Stimulated activated CD8-positive, alpha-beta memory T cell treated with anti-CD3 and anti-CD28 coated beads, Interleukin-7, amount 100 ng/mL, for 48 hours (primary cell): ENCODE data around the gene DUS3L.

Experiments used
- DNase-seq, 2 donors: peaks; one replicate each; pipeline ENCODE4 v3.0.0-alpha.2; 2020; ENCODE audit warnings: low read depth in 1 of 2; ENCODE audit errors: extremely low read depth in 1 of 2

DUS3L gene

GRCh38 chr19:5790559-5791520 lies at the start of gene DUS3L:
TSS of gene DUS3L (minus strand) at chr19:5791163. CDS start at chr19:5791141, 22 bp downstream.
- peak; percentile 89 to 96 for DNase-seq

- no peak for DNase-seq
Observed at GRCh38 chr19:5839065-5840017, 48.4 kb upstream of the DUS3L start, which contains the start of gene FUT6. TSS of gene FUT6 (minus strand) at chr19:5839702. CDS start at chr19:5832567, 7,135 bp downstream.

GRCh38 chr19:5838353-5839064 lies 47.5 kb upstream of the DUS3L start:
- DNase-seq, result no peak

GRCh38 chr19:5837761-5838352 lies 46.9 kb upstream of the DUS3L start:
- DNase-seq, result no peak

DNA sequence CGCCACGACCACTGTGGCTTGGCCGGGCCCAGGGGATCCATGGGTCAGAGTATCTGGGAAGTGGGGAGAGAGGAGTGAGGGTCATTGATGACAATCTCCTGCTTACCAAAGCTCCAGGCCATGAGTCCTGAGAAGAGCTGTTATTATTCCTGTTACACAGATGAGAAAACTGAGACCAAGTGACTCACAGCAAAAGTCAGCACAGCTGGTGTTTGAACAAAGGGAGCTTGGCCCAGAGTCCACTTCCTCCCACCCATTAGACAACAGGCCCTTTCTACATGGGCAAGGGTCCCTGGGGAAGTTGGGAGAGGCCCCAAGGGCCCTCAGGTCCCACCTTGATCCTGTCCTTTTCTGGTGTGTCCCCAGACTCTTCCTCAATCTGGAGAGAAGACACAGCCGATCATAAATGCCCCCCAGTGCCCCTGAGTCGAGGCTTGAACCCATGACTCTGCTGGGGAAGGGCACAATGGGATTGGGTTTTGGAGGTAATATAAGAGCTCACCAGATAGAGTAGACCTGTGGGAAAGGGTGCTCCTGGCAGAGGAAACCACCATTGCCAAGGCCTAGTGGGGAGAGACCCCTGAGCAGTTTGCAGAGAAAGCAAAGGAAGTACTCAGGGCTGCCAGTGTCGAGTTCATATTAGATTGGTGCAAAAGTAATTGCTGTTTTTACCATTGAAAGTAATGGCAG lies 41.7 kb upstream of the DUS3L start:
- DNase-seq, result no peak

DNA sequence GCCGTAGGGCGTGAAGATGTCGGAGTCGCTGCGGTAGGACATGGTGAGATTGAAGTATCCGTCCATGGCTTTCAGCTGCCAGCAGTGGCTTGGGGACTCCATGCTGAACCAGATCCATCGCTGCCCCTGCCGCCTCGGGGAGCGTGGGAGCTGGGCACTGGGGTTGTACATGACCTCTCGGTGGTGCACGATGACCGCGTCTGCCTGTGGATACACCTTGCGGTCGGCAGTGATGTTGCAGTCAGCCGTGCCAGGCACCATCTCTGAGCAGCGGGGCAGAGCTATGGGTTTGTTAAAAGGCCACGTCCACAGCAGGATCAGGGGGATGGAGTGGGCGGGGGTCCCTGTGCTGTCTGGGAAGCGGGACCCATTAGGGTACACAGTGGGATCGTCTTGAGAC lies 41.1 kb upstream of the DUS3L start:
- no peak for DNase-seq

GRCh38 chr19:5831159-5831558 lies 40.2 kb upstream of the DUS3L start:
- no peak for DNase-seq

- DNase-seq, result no peak
Observed at GRCh38 chr19:5829567-5830310, 38.8 kb upstream of the DUS3L start.

DNA sequence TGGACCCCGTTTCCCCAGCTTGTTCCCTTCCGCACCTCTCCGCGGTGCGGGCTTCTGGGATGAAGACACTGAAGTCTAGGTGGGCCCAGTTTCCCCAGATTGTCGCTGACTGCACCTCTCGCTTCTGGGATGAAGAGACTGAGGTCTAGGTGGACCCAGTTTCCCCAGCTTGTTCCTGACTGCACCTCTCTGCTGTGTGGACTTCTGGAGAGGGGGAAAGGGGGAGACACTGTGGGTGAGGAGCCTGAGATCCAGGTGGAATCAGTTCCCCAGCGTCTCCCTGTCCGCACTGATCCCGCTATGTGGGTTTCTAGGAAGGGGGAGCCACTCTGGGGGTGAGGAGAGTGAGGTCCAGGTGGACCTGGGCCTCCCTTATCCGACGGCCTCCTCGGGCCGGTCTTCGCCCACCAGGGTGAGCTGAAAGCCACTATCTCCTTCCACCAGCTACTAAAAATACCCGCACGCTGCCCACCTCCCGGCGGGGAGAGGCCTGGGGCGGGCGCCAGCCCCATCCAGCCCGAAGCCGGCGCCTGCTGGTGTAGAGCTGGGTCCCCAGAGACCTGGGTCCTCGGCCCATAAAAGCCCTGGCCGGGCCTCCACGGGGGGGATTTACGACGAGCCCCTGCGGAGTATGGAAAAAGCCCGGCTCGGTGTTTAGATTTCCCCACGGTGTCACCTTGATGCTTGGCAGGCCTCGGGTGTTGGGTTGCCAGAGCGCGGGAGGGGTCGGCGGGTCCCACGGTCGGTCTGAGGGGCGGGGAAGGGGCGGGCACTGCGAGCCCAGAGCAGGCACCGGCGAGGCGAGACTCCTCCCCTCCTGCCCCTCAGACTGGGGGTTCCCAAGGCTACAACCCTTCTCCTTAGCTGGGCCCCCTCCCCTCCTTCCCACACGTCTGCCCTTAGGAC lies 38.0 kb upstream of the DUS3L start:
- DNase-seq, result peak in 1 of 2 donors; percentile 30

- DNase-seq, result peak; percentile 89 to 98
Observed at GRCh38 chr19:5827891-5828660, 37.1 kb upstream of the DUS3L start.

GRCh38 chr19:5827342-5827890 lies 36.5 kb upstream of the DUS3L start:
- DNase-seq, result no peak

DNA sequence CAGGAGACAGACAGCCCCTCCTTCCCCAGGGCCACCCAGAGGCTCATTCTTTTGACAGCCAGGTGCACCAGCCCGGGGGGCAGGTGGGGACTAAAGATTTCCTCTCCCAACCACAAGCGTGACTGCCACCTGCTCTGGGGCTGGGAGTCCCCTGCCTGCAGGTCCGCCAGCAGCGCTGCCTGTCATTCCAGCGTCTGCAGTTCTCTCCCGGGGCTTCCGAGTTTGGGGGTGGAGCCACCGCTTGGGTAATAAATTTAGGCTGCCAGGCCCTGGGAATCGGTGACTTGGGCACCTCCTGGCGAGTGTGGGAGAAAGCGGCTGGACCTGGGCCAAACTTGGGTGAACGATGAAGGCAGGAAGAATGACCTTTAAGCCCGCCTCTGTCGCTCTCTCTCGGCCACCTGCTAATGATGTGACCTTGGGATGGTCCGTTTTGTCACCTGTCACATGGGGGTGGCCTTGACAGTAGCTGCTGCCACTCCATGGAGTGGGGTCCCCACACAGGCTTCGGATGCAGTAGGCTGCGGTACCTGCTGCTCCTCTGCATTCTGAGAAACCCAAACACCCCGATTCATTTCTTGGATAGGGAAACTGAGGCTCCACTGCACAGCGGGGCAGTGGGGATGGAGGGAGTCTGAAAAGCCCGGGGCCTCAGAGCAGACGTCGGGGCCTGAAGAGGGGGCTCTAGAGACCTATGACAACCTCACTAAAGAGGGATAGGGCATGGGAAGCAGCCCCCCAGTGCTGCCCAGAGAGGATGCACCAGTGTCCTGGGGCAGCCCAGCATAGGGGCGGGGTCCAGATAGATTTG lies 35.8 kb upstream of the DUS3L start:
- no peak for DNase-seq

DNA sequence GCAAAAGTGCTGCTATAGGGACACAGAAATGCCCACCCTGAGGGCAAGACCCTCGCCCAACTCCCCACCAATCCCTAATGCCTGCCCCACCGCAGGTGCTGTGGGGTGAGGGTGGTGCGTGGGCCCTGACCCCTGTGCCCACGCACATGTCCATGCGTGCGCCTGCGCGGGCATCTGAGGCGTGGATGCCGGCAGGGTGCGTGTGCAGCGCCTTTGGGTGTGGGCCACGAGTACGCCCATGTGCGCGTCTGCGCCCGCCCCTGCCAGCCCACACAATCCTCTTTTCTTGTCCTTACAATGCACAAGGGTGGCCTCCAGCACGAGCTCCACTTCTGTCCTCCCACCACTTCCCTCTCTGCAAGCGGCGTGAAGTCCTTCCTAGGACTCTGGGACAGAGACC lies 34.2 kb upstream of the DUS3L start:
- no peak for DNase-seq

- DNase-seq, result no peak
Observed at GRCh38 chr19:5824751-5825150, 33.8 kb upstream of the DUS3L start.

- no peak for DNase-seq
Observed at GRCh38 chr19:5823579-5824281, 32.8 kb upstream of the DUS3L start.
